Raji (cell line): ENCODE data around the gene PIGC.

Experiments used
- POLR2A ChIP-seq: IDR thresholded peaks from 2 replicates; pipeline ENCODE4 v1.6.1; 2011; ENCODE audit warnings: low read depth, low read length, control low read depth; ENCODE audit not compliant: insufficient read depth

The PIGC gene

DNA sequence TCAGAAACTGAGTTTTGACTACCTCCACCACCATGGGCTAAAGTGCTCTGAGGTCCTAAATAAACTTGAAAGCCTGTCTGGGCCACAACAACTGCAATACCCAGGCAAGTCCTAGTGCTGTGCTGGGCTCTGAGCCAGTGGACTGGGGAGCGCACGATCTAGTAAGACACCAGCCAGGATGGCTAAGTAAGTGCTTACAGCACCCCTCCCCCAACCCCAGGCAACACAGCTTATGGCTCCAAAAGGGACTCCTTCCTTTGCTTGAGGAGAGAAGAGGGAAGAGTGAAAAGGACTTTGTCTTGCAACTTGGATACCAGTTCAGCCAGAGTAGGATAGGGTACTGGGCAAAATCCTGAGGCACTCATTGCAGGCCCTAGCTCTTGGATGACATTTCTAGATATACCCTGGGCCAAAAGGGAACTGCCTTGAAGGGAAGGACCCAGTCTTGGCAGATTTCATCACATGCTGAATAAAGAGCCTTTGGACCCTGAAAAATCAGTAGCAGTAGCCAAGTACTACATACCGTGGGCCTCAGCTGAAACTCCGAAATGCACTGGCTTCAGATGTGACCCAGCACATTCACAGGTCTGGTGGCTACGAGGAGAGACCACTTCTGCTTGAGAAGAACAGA, 21.8 kb downstream of the PIGC start:
- no peak for TF ChIP-seq POLR2A

- no peak for TF ChIP-seq POLR2A
Observed at GRCh38 chr1:172420385-172420784, 23.5 kb downstream of the PIGC start, which contains the start of gene C1orf105. C1orf105 (plus strand) TSS chr1:172420685; CDS start chr1:172420886, 201 bp downstream.

DNA sequence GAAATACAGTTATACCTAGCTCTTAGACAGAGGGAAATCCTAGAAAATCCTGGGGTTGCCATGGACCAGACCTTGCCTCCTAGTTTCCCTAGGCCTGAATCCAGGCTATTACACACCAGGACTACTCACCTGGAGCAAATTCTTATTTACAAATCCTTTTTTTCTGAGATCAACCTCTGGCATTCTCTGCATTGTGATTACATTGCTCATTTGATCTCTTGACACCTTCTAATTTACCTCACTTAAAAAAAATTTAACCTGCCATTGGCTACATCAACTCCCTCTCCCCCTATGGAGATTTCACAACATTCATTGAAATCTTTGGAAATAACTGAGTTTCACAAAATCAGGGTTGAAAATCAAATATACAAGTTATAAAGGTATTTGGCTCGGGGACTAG, 26.3 kb downstream of the PIGC start:
- TF ChIP-seq POLR2A, result no peak

GRCh38 chr1:172416496-172417035, 27.3 kb downstream of the PIGC start:
- no peak for TF ChIP-seq POLR2A

DNA sequence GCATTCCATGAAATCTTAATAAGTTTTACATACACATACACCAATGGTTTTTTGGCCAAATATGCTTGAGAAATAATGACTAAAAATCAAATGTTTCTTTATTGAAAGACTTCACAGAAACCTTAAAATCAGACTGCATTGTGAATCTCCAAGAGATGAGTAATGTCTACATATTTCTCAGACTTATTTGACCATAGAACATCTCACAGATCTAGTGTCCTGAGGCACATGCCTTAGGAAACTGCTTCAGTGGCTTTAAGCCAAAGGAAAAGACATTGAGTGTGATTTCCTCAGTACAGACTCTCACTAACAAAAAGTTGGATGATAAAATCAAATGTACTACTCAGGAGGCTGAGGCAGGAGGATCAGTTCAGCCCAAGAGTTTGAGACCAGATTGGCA, 29.5 kb downstream of the PIGC start:
- TF ChIP-seq POLR2A, result no peak

- TF ChIP-seq POLR2A, result no peak
Observed at GRCh38 chr1:172411791-172412338, 32.0 kb downstream of the PIGC start.

DNA sequence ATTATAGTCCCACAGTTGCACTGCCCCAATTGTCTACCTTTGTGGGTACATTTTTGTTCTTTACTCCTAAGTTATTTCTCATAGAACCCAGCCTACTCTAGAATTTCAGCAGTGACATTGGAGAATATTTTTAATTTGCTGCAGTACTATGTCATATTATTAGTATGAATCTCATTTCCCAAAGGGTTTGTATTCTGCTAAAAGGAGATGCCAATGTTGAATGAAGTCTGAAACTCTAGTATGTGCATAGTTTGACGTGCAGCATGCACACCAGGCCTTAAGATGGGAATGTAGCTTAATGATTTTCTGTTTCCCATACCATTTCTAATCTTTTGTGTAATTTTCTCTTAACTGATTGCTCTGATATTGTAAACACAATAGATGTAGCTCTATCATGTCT, 33.8 kb downstream of the PIGC start:
- no peak for TF ChIP-seq POLR2A

DNA sequence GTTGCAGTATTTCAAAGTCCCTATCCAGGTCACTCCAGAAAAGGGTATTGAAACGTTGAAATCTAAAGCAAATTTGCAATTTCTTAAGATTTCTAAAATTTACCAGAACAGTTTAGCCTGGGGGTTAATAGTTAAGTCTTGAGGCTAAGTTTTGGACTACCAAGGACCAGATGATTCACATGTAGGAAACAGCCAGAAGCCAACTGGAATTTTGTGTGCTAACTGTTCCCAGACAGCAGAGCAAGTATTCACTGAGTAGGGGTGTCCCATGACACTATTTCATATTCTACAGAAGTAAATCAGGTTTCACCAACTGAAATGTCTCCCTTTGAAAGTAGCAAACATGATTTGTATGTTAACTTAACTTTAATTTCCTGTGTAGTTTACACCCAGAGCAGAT, 34.9 kb downstream of the PIGC start:
- no peak for TF ChIP-seq POLR2A

GRCh38 chr1:172406968-172407367, 36.9 kb downstream of the PIGC start:
- no peak for TF ChIP-seq POLR2A

DNA sequence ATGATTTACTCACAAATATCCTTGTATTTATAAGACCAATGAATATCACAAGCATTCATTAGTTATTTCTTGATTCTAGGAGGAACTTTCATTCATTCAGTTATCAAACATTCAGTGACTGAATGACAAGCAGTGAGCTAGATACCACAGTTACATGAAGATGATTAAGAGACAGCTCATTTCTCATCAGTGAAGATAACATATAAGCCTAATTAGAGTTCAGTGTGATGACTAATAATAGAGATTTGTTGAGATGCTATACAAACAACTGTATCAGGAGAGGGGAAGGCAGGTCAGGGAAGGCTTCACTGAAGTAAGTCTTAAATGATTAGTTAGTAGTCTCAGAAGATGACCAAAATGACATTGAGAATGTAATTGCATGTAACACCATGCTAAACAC, 38.0 kb downstream of the PIGC start:
- no peak for TF ChIP-seq POLR2A

- no peak for TF ChIP-seq POLR2A
Observed at GRCh38 chr1:172404121-172404520, 39.7 kb downstream of the PIGC start.

GRCh38 chr1:172402878-172403569, 40.8 kb downstream of the PIGC start:
- no peak for TF ChIP-seq POLR2A

DNA sequence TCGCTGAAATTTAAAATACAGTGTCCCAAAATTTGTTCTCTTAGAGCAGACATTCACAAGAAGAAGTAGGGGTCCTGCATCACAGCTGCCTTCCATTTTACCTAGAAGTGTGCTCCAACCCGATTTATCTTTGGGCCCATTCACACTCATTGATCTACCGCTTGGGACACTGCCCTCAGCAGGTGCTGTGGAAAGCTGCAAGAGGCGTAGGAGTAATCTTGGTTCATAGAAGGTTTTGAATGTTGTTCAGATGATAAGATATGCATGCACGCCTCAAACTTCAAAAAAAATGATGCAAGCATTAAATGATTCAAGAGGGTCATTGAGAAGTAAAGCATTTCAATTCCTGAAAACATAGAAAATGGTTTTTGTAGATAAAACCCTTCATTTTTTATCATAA, 42.0 kb downstream of the PIGC start:
- no peak for TF ChIP-seq POLR2A

DNA sequence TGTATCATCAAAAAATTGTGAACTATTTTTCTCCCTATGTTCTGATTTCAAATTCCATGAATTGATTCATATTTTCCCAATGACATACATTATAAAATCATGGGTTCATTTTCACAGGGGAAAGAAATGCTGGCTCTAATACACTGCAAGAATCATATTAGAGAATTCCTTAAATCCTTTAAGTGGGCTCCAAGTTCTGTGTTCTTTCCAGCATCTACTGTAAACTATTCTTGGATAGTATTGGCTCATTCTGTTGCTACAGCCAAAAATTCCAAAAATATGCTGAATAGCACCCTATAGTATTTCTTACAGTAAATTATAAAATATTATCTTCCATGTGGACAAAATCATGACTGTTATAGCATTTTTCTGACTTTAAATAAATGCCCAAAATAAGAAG, 42.4 kb downstream of the PIGC start:
- no peak for TF ChIP-seq POLR2A

DNA sequence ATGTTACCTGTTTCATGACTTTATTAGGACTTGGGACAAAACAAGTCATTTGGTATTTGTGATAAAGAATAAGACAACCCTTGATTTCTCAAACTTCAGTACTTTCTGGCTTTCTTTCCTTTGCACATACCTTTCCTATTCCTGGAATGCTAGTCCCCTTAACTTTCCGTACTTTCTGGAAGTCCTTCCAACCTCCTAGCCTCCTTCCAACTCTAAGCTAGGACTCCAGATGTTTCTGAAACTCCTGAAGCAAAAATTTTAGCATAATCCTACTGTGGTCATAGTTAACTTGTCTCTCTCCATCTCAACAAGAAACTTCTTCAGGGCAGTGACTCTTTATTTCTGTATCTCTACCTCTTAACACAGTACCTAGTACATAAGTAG, 43.2 kb downstream of the PIGC start:
- TF ChIP-seq POLR2A, result no peak
